Measurements from ENCODE around the gene NDUFS1. TPM values are rescaled to one million over a fixed set of nuclear protein-coding genes. Genes with fewer than 3 reads are reported as not detected.
"Not testable (repeated sequence)": the region's sequence is repeated elsewhere in the genome, so short reads cannot be mapped to it uniquely, and the experiment has no call there.

The NDUFS1 gene
- total RNA-seq, 6 experiments from 2014 or later = 89.2 to 135 (median 105) TPM

DNA sequence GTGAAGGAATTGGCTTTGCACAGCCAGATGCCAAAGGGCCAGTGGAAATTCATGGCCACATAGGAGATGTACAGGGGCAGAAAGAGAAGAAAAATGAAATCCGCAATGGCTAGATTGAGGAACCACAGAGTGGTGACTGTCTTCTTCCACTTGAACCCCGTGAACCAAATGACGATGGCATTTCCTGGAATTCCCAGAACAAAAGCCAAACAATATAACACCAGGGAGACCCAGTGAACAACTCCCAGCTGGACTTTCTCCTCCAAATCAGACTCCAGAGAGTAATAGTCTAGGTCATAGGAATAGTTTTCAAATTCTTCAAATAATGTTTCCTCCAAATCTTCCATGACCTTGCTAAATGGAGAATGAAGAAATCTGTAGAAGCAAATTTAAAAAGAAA, 17.7 kb upstream of the NDUFS1 start:
- Histone ChIP-seq H3K4me3 (no peak overlapping the region), H3K36me3 (no peaks in the 10 kb centered on the region), H3K27ac (no peak overlapping the region), H3K4me1 (no peaks in the 10 kb centered on the region), H3K27me3 (no peaks in the 10 kb centered on the region), H3K9me3 (no peaks in the 10 kb centered on the region)
- TF ChIP-seq, protein P1, sequence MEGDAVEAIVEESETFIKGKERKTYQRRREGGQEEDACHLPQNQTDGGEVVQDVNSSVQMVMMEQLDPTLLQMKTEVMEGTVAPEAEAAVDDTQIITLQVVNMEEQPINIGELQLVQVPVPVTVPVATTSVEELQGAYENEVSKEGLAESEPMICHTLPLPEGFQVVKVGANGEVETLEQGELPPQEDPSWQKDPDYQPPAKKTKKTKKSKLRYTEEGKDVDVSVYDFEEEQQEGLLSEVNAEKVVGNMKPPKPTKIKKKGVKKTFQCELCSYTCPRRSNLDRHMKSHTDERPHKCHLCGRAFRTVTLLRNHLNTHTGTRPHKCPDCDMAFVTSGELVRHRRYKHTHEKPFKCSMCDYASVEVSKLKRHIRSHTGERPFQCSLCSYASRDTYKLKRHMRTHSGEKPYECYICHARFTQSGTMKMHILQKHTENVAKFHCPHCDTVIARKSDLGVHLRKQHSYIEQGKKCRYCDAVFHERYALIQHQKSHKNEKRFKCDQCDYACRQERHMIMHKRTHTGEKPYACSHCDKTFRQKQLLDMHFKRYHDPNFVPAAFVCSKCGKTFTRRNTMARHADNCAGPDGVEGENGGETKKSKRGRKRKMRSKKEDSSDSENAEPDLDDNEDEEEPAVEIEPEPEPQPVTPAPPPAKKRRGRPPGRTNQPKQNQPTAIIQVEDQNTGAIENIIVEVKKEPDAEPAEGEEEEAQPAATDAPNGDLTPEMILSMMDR (IDR thresholded peaks at IDR 0.05) = no peak
- no peak for TF ChIP-seq POLR2A (IDR thresholded peaks at IDR 0.05)
- 48% methylated on average over 3 of the region's 3 CpGs for WGBS (ENCODE audit: insufficient coverage, low coverage, low lambda C conversion rate, missing lambda C conversion rate)
- intact Hi-C loops (cut with DNase I) = no loop called here
- no peak for DNase-seq
- ATAC-seq = no peak

DNA sequence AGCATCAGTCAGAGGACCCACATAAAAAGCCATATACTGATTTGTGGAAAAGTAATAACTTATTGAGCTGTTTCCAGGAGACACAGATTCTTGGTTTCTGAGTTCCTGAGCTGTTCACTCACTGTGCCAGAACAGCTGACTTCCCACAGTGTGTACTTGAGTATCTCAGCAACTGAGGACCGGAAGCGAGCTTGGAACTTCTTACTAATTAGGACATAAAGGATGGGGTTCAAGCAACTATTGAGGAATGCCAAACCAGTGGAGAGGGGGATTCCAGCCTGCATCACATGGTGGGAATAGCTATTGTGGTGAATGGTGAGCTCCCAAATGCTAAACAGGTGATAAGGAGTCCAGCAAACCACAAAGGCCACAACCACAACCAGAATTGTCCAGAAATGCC, 16.9 kb upstream of the NDUFS1 start:
- intact Hi-C loops (cut with DNase I) = no loop called here
- WGBS (ENCODE audit: insufficient coverage, low coverage, low lambda C conversion rate, missing lambda C conversion rate) = 82% methylated on average over 2 of the region's 2 CpGs
- ATAC-seq = no peak

DNA sequence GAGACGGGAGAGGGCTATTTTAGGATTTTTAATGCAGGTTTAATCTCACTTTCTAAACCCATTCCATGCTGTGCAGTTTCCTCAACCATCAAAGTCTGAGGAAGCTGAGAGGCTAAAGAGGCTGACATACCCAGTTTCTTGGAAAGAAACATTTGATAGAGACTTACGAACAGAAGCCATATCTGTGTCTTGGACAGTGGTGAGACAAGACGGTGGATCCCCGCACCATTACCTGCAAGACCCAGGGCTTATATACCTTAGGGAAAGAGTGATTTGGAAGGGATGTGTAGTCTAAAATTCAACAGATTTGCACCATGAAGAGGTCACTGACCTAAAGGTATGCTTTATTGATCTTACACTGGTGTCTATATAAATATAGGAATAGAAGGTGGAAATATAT, 13.9 kb upstream of the NDUFS1 start:
- 88% methylated on average over 3 of the region's 4 CpGs for WGBS (ENCODE audit: insufficient coverage, low coverage, low lambda C conversion rate, missing lambda C conversion rate)
- ATAC-seq (no peak), DNase-seq (no peak)
- intact Hi-C loops (cut with DNase I) = no loop called here
- H3K4me3 ChIP-seq = no peak overlapping the region
- no peaks in the 10 kb centered on the region for H3K36me3 ChIP-seq
- H3K27ac ChIP-seq = no peak overlapping the region
- no peak for TF ChIP-seq POLR2A (IDR thresholded peaks at IDR 0.05)
- TF ChIP-seq, protein P1 (IDR thresholded peaks at IDR 0.05) = no peak
- H3K4me1 ChIP-seq = no peaks in the 10 kb centered on the region
- H3K27me3 ChIP-seq = no peaks in the 10 kb centered on the region
- H3K9me3 ChIP-seq = no peaks in the 10 kb centered on the region

More for the DNA sequence above, 16.9 kb upstream of the NDUFS1 start:
- Histone ChIP-seq H3K27ac (no peak overlapping the region), H3K27me3 (no peaks in the 10 kb centered on the region), H3K36me3 (no peaks in the 10 kb centered on the region), H3K4me3 (no peak overlapping the region), H3K9me3 (no peaks in the 10 kb centered on the region), H3K4me1 (no peaks in the 10 kb centered on the region)
- DNase-seq = no peak
- TF ChIP-seq POLR2A (IDR thresholded peaks at IDR 0.05) = no peak

DNA sequence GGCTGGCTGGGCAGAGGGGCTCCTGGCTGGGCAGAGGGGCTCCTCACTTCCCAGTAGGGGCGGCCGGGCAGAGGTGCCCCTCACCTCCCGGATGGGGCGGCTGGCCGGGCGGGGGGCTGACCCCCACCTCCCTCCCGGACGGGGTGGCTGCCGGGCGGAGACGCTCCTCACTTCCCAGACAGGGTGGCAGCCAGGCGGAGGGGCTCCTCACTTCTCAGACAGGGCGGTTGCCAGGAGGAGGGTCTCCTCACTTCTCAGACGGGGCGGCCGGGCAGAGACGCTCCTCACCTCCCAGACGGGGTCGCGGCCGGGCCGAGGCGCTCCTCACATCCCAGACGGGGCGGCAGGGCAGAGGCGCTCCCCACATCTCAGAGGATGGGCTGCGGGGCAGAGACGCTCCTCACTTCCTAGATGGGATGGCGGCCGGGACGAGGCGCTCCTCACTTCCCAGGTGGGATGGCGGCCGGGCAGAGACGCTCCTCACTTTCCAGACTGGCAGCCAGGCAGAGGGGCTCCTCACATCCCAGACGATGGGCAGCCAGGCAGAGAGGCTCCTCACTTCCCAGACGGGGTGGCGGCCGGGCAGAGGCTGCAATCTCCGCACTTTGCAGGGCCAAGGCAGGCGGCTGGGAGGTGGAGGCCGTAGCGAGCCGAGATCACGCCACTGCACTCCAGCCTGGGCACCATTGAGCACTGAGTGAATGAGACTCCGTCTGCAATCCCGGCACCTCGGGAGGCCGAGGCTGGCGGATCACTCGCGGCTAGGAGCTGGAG, 12.6 kb upstream of the NDUFS1 start:
- H3K27me3 ChIP-seq; H3K4me3 ChIP-seq; DNase-seq; H3K36me3 ChIP-seq; H3K4me1 ChIP-seq; H3K27ac ChIP-seq; intact Hi-C loops (cut with DNase I); H3K9me3 ChIP-seq; ATAC-seq: not testable (repeated sequence)
- no CpG with 5 or more reads among the region's 52 CpGs for WGBS (ENCODE audit: insufficient coverage, low coverage, low lambda C conversion rate, missing lambda C conversion rate)

DNA sequence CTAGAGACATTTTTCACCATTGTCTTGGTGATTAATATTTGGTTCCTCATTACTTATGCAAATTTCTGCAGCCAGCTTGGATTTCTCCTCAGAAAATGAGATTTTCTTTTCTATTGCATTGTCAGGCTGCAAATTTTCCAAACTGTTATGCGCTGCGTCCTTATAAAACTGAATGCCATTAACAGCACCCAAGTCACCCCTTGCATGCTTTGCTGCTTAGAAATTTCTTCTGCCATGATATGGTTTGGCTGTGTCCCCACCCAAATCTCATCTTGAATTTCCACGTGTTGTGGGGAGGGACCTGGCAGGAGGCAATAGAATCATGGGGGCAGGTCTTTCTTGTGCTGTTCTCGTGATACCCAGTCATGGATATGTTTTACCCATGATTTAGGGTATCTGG, 9.0 kb upstream of the NDUFS1 start:
- intact Hi-C loops (cut with DNase I); ATAC-seq; H3K27me3 ChIP-seq; H3K9me3 ChIP-seq; H3K4me1 ChIP-seq; H3K27ac ChIP-seq; H3K36me3 ChIP-seq; H3K4me3 ChIP-seq; DNase-seq: not testable (repeated sequence)
- 98% methylated on average over 4 of the region's 4 CpGs for WGBS (ENCODE audit: insufficient coverage, low coverage, low lambda C conversion rate, missing lambda C conversion rate)

DNA sequence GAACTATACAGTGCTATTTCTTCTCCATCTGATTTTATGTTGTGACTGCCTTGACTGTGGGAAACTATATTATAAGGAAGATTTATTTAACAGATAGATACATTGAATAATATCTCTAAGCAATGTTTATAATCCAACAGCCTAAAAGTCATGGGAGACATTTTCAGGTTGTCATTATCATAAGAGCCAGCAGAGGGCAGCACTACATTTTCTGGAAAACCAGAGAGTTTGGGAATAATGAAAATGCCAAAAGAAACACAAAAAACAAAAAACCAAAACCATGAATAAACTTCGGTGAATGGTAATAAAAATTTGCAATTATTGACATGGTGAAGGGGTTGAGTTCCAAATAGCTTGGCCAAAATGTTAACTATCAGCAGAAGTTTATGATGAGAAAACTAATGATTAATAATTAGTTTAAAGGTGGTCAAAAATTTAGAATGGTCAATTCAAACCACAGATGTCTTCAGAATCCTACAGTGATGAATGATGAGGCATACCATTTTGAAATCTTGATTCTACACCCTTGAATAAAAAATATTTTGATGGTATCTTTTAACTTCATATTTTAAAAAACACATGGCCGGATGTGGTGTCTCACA, 5.1 kb upstream of the NDUFS1 start:
- Histone ChIP-seq H3K27me3 (no peaks in the 10 kb centered on the region), H3K27ac (no peak overlapping the region), H3K36me3 (peaks cover 0 to 28% (median 14%) of the 10 kb centered on the region in 4 donors), H3K9me3 (no peaks in the 10 kb centered on the region), H3K4me3 (no peak overlapping the region), H3K4me1 (peaks cover 0 to 17% (median 8%) of the 10 kb centered on the region in 4 donors)
- no peak for DNase-seq
- intact Hi-C loops (cut with DNase I) = no loop called here
- 33% methylated on average over 1 of the region's 2 CpGs for WGBS (ENCODE audit: insufficient coverage, low coverage, low lambda C conversion rate, missing lambda C conversion rate)
- no peak for ATAC-seq
- no peak for TF ChIP-seq POLR2A (IDR thresholded peaks at IDR 0.05)
- TF ChIP-seq, protein P1 (IDR thresholded peaks at IDR 0.05) = peak; percentile 57 to 80 (median 78)

Data from right lobe of liver (tissue), 6 donors.